Measurements from ENCODE around the gene GCC1.

GCC1 gene

GRCh38 chr7:127585044-127585953 is at the start of gene GCC1:
TSS of gene GCC1 (minus strand) at chr7:127585596. CDS start at chr7:127585182, 414 bp downstream.
- DNase-seq: peak; percentile 95

DNA sequence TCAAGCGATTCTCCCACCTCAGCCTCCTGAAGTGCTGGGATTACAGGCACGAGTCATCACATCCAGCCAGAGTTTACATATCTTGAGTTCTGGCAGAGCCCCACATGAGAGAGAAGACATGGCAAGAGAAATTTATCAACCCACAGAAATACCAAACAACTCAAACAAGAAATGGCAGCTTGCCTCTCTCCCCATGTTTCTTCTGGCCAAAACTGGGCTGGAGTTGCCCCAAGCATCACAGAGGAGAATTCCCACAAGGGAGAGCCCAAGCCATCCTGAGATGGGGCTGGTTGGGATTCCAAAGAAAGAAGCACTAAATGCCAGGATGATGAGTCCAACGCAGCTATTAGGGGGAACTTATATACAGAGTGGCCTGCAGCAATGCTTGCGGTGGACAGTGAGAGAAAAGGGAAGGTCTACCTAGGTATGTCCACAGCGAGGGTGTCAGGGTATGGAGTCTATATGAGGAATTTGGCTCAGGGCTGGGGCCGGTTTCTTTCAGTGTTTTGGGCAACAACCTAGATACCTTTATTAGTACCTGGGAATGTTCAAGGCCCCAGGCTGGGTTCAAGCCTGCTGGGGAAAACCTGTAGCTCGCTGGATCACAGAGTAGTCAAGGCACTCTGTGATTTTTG is 47.0 kb upstream of the GCC1 start:
- DNase-seq: no peak

DNA sequence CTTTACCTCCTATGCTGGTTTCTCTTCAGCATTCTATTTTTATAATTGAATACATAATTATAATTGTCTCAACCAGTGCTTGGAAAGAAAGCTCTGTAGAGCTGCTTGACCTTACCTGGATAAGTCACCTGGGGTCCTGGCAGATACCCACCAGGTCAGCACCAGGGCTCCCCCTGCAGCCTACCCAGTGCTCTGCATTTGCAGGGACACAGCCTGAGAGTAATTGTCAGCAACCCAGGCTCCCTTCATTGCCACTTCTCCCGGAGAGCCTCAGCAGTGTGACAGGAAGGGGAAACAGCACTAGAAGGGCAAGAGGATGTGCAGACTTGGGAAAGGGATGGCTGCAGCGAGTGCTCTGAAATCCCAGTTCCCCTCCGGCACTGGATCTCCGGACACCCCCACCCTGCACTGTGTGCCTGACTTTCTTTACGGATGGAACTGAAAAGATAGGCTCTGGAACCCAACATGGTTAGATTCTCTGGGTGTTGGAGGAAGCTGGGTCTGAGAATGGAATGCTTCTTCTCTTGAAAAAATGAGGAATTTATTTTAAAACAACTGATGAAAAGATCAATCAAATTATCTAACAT is 44.0 kb upstream of the GCC1 start:
- peak; percentile 28 for DNase-seq

- DNase-seq: no peak
These were observed 43.0 kb upstream of the GCC1 start for GRCh38 chr7:127628445-127628844.

DNA sequence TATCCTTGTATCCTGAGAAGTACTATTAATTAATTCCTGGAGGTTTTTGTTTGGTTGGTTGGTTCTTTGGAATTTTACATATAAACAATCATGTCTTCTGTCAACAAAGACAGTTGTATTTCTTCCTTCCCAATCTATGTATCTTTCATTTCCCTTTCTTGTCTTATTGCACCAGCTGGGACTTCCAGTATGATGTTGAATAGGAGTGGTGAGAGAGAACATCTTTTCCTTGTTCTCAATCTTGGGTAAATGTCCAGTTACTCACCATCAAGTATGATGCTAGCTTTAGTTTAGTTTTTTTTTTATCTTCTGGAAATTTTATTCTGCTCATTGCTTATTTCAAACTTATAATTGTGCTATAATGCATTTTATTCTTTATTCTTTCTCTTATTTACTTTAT is 39.9 kb upstream of the GCC1 start:
- DNase-seq: peak; percentile 59

- no peak for DNase-seq
These were observed 35.2 kb upstream of the GCC1 start for GRCh38 chr7:127620406-127621233.

DNA sequence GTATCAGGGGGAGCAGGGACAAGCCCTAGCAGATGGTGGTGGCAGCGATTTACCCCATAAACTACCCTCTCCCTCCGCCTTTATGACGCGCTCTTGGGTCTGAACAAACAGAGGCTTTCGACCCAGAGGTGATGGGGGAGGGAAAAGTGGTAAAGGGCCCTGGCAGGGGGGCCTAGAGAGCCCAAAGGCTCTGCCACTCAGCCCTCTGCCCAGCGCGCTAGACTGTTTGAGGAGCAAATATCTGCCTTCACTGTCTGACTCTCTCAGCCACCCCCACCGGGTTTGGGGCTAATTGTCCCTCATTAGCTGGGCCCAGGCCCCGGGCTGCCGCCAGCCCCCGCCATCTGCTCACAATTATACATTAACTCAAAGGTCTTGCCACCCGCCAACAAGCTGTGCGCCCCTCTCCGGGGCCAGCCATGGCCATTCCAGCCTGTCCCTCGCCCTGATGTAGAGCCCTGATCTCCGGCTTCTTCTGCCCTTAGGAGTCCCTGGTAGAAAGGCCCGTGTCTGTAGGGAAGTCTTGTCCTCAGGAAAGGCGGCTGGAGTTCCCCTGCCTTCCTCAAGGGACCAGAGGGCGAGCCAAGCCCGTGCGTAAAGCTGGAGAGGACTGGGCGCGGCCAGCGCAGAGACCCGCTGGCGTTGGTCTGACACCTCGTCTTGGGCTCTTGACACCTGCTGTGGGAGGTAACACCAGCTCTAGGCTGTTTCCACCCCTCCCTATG is 34.4 kb upstream of the GCC1 start:
- no peak for DNase-seq

GRCh38 chr7:127618775-127619174 is 33.4 kb upstream of the GCC1 start:
- DNase-seq: no peak

GRCh38 chr7:127618042-127618441 is 32.6 kb upstream of the GCC1 start, which contains the start of gene PAX4:
TSS of gene PAX4 (minus strand) at chr7:127618142. CDS start at chr7:127615928, 2,214 bp downstream.
- no peak for DNase-seq

- DNase-seq: no peak
These were observed 31.3 kb upstream of the GCC1 start for GRCh38 chr7:127616724-127617123.

GRCh38 chr7:127612263-127612662 is 26.9 kb upstream of the GCC1 start:
- no peak for DNase-seq

- DNase-seq: no peak
These were observed 23.9 kb upstream of the GCC1 start for GRCh38 chr7:127609297-127609696.

DNA sequence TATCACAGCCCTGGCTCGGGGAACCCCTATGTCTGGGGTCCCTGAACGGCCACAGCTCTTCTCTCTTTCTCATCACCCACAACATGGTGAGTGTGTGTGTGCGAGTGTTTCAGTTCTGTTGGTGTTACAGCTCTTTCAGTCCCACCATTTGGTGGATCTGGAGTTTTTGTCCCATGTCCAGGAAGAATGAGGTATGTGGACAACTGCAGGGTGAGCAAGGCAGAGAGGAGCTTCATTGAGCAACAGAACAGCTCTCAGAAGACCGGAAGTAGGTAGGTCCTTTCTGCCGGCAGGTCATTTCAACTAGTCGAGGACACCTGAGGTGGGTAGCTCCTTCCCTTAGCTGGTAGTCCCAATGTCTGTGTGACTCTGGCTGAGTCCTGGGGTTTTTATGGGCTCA is 23.1 kb upstream of the GCC1 start:
- no peak for DNase-seq

- DNase-seq: no peak
These were observed 15.5 kb upstream of the GCC1 start for GRCh38 chr7:127600885-127601284.

DNA sequence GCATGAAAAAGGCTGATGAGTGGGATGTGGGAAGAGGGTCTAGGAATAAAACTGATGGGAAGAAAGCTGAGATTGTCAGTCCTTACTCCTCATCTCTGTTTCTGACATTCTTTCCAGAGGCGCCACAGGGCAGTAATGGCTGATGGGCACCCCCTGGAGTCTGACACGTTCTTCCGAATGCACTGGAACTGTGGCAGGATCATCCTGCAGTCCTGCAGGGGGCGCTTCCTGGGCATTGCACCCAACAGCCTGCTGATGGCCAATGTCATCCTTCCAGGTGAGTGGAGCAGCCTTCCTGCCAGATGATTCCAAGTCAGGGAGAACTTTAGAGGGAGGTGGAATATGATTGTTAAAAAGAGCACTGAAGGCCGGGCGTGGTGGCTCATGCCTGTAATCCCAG is 12.9 kb upstream of the GCC1 start:
- no peak for DNase-seq

DNA sequence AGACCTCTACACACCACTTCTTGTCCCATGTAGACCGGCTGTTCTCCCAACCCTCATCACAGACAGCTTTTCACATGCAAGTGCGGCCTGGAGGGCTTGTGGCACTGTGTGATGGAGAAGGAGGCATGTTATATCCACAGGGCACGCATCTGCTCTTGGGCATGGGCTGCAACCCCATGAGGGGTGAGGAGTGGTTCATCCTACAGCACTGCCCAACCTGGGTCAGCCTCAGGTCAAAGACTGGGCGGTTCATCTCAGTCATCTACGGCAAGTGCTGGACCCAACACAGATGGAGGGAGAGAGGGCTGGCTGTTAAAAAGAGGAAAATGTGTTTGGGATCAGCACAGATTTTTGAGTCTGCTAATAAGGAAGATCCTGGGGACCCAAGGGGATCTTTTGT is 10.3 kb upstream of the GCC1 start:
- no peak for DNase-seq

DNA sequence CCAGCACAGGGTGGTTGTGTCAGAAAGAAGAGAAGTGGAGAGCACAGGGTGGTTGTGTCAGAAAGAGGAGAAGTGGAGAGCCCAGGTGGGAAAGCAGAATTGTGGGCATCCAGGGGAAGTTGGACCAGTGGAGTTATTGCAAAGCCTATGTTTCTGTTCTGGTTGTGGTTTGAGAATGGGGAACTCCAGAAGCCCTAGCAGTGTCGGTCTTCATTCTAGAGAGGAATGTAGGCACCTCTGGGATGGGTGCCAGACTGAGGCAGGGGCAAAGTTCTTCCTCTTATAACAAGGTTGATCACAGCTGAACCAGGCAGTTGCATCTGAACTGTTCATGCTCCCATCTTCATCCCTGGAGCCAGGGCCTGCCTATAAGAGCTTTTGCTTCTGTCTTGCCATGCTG is 9.1 kb upstream of the GCC1 start:
- DNase-seq: peak; percentile 61

DNA sequence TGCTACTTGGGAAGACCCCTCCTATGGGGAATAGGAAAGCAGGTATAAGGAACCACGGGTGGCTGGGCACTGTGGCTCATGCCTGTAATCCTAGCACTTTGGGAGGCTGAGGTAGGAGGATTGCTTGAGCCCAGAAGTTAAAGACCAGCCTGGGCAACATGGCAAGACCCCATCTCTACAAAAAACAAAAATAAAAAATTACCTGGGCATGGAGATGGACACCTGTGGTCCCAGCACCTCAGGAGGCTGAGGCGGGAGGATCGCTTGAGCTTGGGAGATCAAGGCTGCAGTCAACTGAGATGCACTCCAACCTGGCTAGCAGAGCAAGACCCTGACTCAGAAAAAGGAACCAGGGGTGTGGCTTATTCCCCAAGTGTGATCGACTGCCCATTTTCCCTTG is 7.2 kb upstream of the GCC1 start:
- DNase-seq: no peak

DNA sequence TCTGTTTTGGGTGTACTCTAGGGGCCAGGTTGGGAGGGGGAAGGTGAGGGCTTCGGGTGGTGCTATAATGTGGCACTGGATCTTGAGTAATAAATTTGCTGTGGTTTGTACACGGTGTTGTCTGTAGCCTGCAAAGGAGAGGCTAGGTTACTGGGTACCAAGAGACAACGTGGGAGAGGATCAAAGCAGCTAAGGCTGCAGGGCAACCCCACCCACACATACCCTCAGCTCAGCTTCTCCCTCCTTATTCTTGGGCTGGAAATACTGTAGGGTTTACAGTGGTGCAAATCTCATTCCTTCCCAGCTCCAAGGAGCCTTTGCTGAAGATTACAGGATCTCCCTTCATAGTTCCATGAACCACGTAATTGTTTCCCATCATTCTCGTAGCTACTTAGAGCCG is 6.2 kb upstream of the GCC1 start:
- no peak for DNase-seq

DNA sequence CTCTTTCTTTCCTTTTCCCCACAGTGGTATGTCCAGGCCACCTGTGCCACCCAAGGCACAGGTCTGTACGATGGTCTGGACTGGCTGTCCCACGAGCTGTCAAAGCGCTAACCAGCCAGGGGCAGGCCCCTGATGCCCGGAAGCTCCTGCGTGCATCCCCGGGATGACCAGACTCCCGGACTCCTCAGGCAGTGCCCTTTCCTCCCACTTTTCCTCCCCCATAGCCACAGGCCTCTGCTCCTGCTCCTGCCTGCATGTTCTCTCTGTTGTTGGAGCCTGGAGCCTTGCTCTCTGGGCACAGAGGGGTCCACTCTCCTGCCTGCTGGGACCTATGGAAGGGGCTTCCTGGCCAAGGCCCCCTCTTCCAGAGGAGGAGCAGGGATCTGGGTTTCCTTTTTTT is 5.8 kb upstream of the GCC1 start:
- no peak for DNase-seq

DNA sequence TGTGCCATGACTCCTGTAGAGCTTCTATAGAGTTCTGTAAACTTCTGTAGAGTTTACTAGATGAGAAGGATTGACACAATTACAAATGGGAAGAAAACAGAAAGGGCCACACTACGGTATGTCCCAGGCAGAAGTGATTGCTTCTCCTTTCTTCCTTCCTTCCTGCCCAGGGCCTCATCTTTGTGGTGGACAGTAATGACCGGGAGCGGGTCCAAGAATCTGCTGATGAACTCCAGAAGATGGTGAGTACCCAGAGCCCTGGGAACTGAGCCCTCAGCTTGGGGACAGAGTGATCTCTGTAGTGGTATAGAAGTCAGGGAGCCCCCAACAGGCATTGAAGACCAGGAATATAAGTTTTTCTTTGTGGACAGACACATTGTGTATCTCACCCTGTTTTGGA is 4.5 kb upstream of the GCC1 start:
- DNase-seq: peak; percentile 25
